Parathyroid adenoma (tissue), 2 donors: Measurements from ENCODE around the gene ZFHX3.

Source experiments
- H2AFZ ChIP-seq: fragments of 300-600 bp; sonication (generic); one replicate; pipeline ENCODE4 v1.7.0; 2017; ENCODE audit warnings: antibody characterized with exemption, mild to moderate bottlenecking
- H3K27ac ChIP-seq: fragments of 300-600 bp; sonication (generic); one replicate; pipeline ENCODE4 v1.7.0; 2017
- H3K27me3 ChIP-seq: fragments of 300-600 bp; sonication (generic); one replicate; pipeline ENCODE4 v1.7.0; 2017; ENCODE audit warnings: low read length; ENCODE audit not compliant: control insufficient read depth, insufficient read depth
- H3K36me3 ChIP-seq: fragments of 300-600 bp; sonication (generic); one replicate; pipeline ENCODE4 v1.7.0; 2017; ENCODE audit warnings: low read length; ENCODE audit not compliant: control insufficient read depth, insufficient read depth
- H3K4me1 ChIP-seq: fragments of 300-600 bp; sonication (generic); one replicate; pipeline ENCODE4 v1.7.0; 2017; ENCODE audit warnings: control low read depth
- H3K4me2 ChIP-seq: fragments of 300-600 bp; sonication (generic); one replicate; pipeline ENCODE4 v1.7.0; 2017; ENCODE audit warnings: low read length
- H3K4me3 ChIP-seq: fragments of 300-600 bp; sonication (generic); one replicate; pipeline ENCODE4 v1.7.0; 2017; ENCODE audit warnings: low read depth, low read length
- H3K79me2 ChIP-seq: fragments of 300-600 bp; sonication (generic); one replicate; pipeline ENCODE4 v1.7.0; 2017; ENCODE audit warnings: control low read depth
- H3K9ac ChIP-seq: fragments of 300-600 bp; sonication (generic); one replicate; pipeline ENCODE4 v1.7.0; 2017; ENCODE audit warnings: mild to moderate bottlenecking
- H3K9me3 ChIP-seq: fragments of 300-600 bp; sonication (generic); one replicate; pipeline ENCODE4 v1.7.0; 2017; ENCODE audit warnings: low read length; ENCODE audit not compliant: control insufficient read depth
- TF ChIP-seq, protein P1 (sequence below): fragments of 300-600 bp; sonication (generic); IDR thresholded peaks from one replicate; pipeline ENCODE4 v1.7.0; 2017; ENCODE audit warnings: antibody characterized with exemption, mild to moderate bottlenecking
- donor health status: primary hyperparathyroidism.

Gene ZFHX3

DNA sequence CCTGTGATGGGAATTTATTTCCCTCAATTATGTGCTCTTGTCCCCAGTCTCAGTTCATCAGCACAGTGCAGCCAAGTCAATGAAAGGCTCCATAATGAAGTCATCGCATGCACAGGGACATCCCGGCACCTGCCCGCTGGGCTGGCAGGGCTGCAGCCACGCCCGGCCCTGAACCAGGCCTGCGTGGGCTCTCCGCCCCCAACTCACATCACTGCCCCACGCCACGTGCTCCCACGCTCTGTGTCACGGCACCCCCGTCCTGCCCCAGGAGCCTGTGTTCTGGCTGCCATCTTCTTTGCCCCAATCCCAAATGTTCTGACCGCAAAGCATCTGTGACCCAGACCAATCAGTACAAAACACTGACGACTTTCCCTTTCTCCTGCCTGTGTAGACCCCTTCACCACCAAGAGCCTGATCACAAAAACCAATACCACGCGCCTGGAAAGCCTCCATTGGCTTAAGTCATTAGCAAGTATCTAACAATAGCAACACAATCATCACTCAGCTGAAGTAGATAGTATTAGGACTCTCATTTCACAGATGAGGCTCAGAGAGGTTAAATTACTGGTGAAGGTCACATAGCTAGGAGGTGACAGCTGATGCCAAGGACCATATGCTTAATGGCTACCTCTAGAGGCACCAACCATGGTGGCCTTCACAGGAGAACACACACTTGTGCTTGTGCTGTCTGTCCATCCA, 202.5 kb downstream of the ZFHX3 start:
- H3K4me1 ChIP-seq: peaks cover 13% of the 10 kb centered on the region
- no peak overlapping the region for H2AFZ ChIP-seq
- TF ChIP-seq, protein P1, sequence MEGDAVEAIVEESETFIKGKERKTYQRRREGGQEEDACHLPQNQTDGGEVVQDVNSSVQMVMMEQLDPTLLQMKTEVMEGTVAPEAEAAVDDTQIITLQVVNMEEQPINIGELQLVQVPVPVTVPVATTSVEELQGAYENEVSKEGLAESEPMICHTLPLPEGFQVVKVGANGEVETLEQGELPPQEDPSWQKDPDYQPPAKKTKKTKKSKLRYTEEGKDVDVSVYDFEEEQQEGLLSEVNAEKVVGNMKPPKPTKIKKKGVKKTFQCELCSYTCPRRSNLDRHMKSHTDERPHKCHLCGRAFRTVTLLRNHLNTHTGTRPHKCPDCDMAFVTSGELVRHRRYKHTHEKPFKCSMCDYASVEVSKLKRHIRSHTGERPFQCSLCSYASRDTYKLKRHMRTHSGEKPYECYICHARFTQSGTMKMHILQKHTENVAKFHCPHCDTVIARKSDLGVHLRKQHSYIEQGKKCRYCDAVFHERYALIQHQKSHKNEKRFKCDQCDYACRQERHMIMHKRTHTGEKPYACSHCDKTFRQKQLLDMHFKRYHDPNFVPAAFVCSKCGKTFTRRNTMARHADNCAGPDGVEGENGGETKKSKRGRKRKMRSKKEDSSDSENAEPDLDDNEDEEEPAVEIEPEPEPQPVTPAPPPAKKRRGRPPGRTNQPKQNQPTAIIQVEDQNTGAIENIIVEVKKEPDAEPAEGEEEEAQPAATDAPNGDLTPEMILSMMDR: no peak
- no peaks in the 10 kb centered on the region for H3K36me3 ChIP-seq
- H3K9me3 ChIP-seq: no peaks in the 10 kb centered on the region
- no peak overlapping the region for H3K4me2 ChIP-seq
- H3K4me3 ChIP-seq: no peak overlapping the region
- H3K27me3 ChIP-seq: no peaks in the 10 kb centered on the region
- H3K27ac ChIP-seq: no peak overlapping the region
- H3K79me2 ChIP-seq: peaks cover 44% of the 10 kb centered on the region
- H3K9ac ChIP-seq: no peak overlapping the region

DNA sequence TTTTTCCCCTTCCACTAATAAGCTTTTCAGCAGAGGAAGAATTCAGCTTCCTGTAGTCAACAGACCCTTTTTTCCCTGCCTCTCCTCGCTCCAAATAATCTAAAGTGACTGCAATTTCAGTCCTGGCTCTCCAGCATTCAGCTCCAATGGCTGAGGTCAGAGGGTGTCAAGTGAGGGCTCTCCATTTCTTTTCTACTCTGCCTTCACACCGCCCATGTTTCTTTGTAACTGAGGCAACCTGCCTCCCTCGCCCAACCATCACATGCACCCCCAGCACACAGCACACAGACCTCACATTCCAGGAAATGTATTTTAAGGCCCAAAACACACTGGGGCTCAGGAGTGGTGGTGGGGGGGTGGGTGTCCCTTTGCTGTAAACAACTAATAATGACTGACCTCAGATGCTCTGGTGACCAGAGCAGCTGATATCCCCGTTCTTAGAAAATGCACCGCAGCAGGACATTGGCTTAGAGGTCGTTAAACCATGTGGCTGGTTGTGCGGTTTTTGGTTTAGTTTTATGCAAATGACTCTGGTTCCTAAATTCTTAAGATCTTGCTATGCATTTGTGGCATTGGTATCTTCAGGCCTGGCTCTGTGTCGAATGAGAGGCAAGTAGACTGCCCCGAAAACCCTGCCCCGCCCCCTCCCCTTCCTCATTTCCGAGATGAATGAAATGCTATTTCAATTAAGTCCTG, 203.6 kb downstream of the ZFHX3 start:
- no peaks in the 10 kb centered on the region for H3K27me3 ChIP-seq
- no peak overlapping the region for H3K4me3 ChIP-seq
- H3K36me3 ChIP-seq: no peaks in the 10 kb centered on the region
- no peaks in the 10 kb centered on the region for H3K9me3 ChIP-seq
- no peak overlapping the region for H3K9ac ChIP-seq
- peaks cover 44% of the 10 kb centered on the region for H3K79me2 ChIP-seq
- no peak overlapping the region for H2AFZ ChIP-seq
- H3K4me2 ChIP-seq: no peak overlapping the region
- no peak overlapping the region for H3K27ac ChIP-seq
- H3K4me1 ChIP-seq: peaks cover 13% of the 10 kb centered on the region
- TF ChIP-seq, protein P1: no peak

DNA sequence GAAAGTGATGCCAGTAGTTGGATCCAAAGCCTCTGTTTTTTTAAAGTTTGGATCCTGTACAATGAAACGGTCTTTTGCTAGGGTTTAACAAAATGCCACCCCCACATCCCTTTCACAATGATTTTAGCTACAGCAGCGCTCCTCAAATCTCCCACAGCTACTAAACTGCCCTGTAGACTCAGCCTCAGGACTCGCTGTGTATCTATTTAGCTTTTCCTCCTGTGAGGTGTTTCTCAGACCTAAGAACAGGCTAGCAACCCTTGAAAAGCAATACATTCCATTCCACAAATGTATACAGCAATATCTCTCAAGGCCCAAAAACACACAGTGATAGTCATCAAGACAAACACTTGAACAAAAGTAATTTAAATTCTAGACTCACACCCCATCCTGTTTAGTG, 206.4 kb downstream of the ZFHX3 start:
- H3K4me2 ChIP-seq: no peak overlapping the region
- H2AFZ ChIP-seq: no peak overlapping the region
- H3K9me3 ChIP-seq: no peaks in the 10 kb centered on the region
- peaks cover 4% of the 10 kb centered on the region for H3K4me1 ChIP-seq
- no peak overlapping the region for H3K27ac ChIP-seq
- H3K36me3 ChIP-seq: no peaks in the 10 kb centered on the region
- H3K79me2 ChIP-seq: peaks cover 26% of the 10 kb centered on the region
- H3K27me3 ChIP-seq: no peaks in the 10 kb centered on the region
- H3K9ac ChIP-seq: no peak overlapping the region
- TF ChIP-seq, protein P1: no peak
- H3K4me3 ChIP-seq: no peak overlapping the region

DNA sequence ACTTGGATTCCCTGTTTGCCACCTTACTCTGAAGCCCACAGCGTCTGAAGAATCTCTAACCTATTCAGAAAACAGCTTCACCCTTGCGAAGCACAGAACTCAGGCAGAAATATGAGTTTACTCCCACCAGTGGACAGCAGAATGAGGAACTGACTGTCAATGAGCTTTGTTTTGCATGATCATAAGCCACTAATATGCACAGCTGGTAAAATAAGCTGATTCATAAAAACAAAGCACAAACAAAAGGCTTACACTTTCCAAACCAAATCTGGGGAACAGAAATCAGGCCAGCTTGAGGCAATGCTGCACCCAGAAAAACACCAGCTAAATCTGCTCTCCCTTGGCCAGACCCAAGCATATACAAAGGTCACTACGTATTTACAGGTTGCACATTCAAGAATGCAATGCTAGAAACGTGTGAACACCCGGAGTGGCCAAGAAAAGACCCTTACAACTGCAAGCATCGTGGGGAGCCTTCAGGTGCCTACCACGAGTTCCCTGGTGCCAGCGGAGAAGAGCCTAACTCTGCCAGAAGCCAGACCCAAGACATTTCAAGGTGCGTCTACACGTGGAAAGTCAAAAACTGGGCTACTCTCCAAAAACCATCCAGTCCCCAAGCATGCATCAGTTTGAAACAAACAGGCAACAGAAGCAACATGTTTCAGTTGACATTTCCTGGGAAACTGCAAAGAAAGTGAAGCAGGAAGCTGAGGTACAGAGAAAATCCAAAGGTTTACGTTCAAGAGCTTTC, 207.1 kb downstream of the ZFHX3 start:
- no peak overlapping the region for H3K4me2 ChIP-seq
- H3K27me3 ChIP-seq: no peaks in the 10 kb centered on the region
- peaks cover 4% of the 10 kb centered on the region for H3K4me1 ChIP-seq
- TF ChIP-seq, protein P1: no peak
- H3K79me2 ChIP-seq: peaks cover 19% of the 10 kb centered on the region
- no peaks in the 10 kb centered on the region for H3K9me3 ChIP-seq
- no peak overlapping the region for H3K27ac ChIP-seq
- no peak overlapping the region for H3K9ac ChIP-seq
- H3K4me3 ChIP-seq: no peak overlapping the region
- H3K36me3 ChIP-seq: no peaks in the 10 kb centered on the region
- no peak overlapping the region for H2AFZ ChIP-seq
